GM19099 (cell line): ENCODE measurements around the gene BATF2.

ENCODE experiments used
- POLR2A ChIP-seq: IDR thresholded peaks from 3 replicates; pipeline ENCODE4 v1.6.1; 2011; ENCODE audit warnings: low read depth; ENCODE audit not compliant: insufficient read length; ENCODE audit errors: extremely low read depth

The BATF2 gene

GRCh38 chr11:64987998-64988854, 8.5 kb downstream of the BATF2 start:
- no peak for TF ChIP-seq POLR2A

GRCh38 chr11:64976651-64977050, 20.1 kb downstream of the BATF2 start:
- TF ChIP-seq POLR2A = no peak

GRCh38 chr11:64974124-64974523, 22.6 kb downstream of the BATF2 start:
- TF ChIP-seq POLR2A = no peak

- no peak for TF ChIP-seq POLR2A
Observed at GRCh38 chr11:64971421-64972233, 25.1 kb downstream of the BATF2 start, which contains the start of gene MAJIN. TSS of gene MAJIN (minus strand) at chr11:64972108. CDS start at chr11:64959405, 12,703 bp downstream.

- no peak for TF ChIP-seq POLR2A
Observed at GRCh38 chr11:64970731-64971151, 26.0 kb downstream of the BATF2 start.

- no peak for TF ChIP-seq POLR2A
Observed at GRCh38 chr11:64969209-64969608, 27.6 kb downstream of the BATF2 start.

- no peak for TF ChIP-seq POLR2A
Observed at GRCh38 chr11:64967375-64967774, 29.4 kb downstream of the BATF2 start.

GRCh38 chr11:64963072-64963631, 33.6 kb downstream of the BATF2 start:
- no peak for TF ChIP-seq POLR2A

- TF ChIP-seq POLR2A = no peak
Observed at GRCh38 chr11:64960719-64961118, 36.1 kb downstream of the BATF2 start.

GRCh38 chr11:64959498-64959897, 37.3 kb downstream of the BATF2 start:
- TF ChIP-seq POLR2A = no peak

- TF ChIP-seq POLR2A = no peak
Observed at GRCh38 chr11:64954201-64954600, 42.6 kb downstream of the BATF2 start.

- TF ChIP-seq POLR2A = no peak
Observed at GRCh38 chr11:64951529-64951928, 45.2 kb downstream of the BATF2 start.

- TF ChIP-seq POLR2A = no peak
Observed at GRCh38 chr11:64947208-64947814, 49.5 kb downstream of the BATF2 start.
